Measurements from ENCODE around the gene ZNF132. TPM values are rescaled to one million over a fixed set of nuclear protein-coding genes. Genes with fewer than 3 reads are reported as not detected.

Gene ZNF132
- total and polyA plus RNA-seq, 9 of the 15 experiments (the other 6 are each of a cell fraction or from before 2014, with no cell fraction given), result 0.03 to 0.42 (median 0.10) TPM; not detected in 5

DNA sequence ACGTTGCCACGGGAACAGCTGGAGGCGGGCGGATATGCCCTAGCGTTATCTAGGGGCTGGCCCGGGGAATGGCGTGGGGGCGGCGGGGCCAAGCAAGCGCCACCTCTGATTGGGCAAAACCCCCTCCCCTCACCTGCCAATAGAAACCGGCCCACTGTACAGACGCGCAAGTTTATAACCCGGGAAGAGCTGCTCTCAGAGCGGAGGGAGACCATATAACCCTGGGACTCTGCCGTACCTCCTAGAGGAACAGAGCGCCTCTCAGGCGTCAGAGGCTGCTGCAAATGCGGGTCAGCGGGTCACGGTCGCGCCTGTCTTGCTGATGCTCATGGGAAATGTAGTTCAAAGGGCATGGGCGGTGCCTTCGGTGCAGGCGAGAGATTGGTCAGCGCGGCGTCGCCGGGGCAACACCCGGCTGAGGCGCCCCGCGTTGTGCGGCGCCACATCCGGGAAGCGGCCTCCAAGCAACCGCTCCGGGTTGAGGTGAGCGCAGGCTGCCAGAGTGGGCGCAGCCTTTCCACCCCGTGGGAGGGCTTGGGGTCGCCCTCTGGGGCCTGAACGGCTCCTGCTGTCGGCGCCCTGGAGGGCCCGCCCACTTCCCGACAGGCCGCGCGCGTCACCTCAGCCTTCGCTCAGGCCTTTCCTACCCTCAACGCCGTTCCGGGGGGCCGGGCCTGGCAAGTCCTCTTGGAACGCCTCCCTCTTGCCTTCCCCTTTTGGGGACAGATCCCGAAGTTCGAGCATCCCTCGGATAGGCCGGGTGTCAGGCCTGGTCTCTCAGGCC, 36.0 kb upstream of the ZNF132 start, which contains the start of gene ZNF446 (continued):
- TF ChIP-seq NR4A1 (CRISPR knock-in tag; IDR thresholded peaks at IDR 0.05), result no peak
- 0 out of 2 replicates have a peak, but pooled peaks have one; percentile 19 for TF ChIP-seq NR4A1 (tag; IDR thresholded peaks at IDR 0.05)
- peak; percentile 87 for TF ChIP-seq POLR2H (tag; IDR thresholded peaks at IDR 0.05; ENCODE audit: low read depth)
- TF ChIP-seq ZNF280B (CRISPR knock-in tag; IDR thresholded peaks at IDR 0.05), result no peak
- no peak for TF ChIP-seq BACH1 (tag; IDR thresholded peaks at IDR 0.05)
- no peak for TF ChIP-seq SMARCB1 (IDR thresholded peaks at IDR 0.05; ENCODE audit: insufficient read length, low read depth)
- TF ChIP-seq MLLT1 (IDR thresholded peaks at IDR 0.05), result no peak
- TF ChIP-seq TCF15 (CRISPR knock-in tag; IDR thresholded peaks at IDR 0.05), result no peak
- no peak for TF ChIP-seq MECOM (CRISPR knock-in tag; IDR thresholded peaks at IDR 0.05)
- no peak for TF ChIP-seq DDX20 (tag; IDR thresholded peaks at IDR 0.05; ENCODE audit: low read depth)
- TF ChIP-seq SAP30 (IDR thresholded peaks at IDR 0.05; ENCODE audit: borderline replicate concordance, insufficient read depth, low read depth, low read length, poor library complexity, severe bottlenecking), result no peak
- no peak for TF ChIP-seq TGIF2 (CRISPR knock-in tag; IDR thresholded peaks at IDR 0.05)
- TF ChIP-seq BCOR (IDR thresholded peaks at IDR 0.05), result no peak
- TF ChIP-seq CREB1 (IDR thresholded peaks at IDR 0.05), result peak; percentile 83
- peak; percentile 73 for TF ChIP-seq CREB1 (CRISPR knock-in tag; IDR thresholded peaks at IDR 0.05)
- no peak for TF ChIP-seq KLF10 (CRISPR knock-in tag; IDR thresholded peaks at IDR 0.05)
- TF ChIP-seq BDP1 (IDR thresholded peaks at IDR 0.05; ENCODE audit: insufficient read depth, insufficient read length), result no peak
- no peak for TF ChIP-seq XRCC4 (IDR thresholded peaks at IDR 0.05; ENCODE audit: extremely low read depth, insufficient read depth, insufficient read length)
- no peak for TF ChIP-seq THRB (CRISPR knock-in tag; conservative IDR thresholded peaks at IDR 0.05)
- peak; percentile 92 for TF ChIP-seq POLR2G (IDR thresholded peaks at IDR 0.05; ENCODE audit: low read depth, low read length)
- TF ChIP-seq BHLHE40 (IDR thresholded peaks at IDR 0.05; ENCODE audit: low read length), result peak; percentile 60
- peak; percentile 29; the same call in 1 of the 2 replicates for TF ChIP-seq ZNF764 (CRISPR knock-in tag; IDR thresholded peaks at IDR 0.05; ENCODE audit: low read depth)
- TF ChIP-seq ZNF133 (CRISPR knock-in tag; IDR thresholded peaks at IDR 0.05), result no peak

Measured in K562 (cell line).